GM12878 (cell line): ENCODE data around the gene ZKSCAN8. TPM values are rescaled to one million over a fixed set of nuclear protein-coding genes. Genes with fewer than 3 reads are reported as not detected.
"Not testable (repeated sequence)": the region's sequence is repeated elsewhere in the genome, so short reads cannot be mapped to it uniquely, and the experiment has no call there.

Experiments used
- ATAC-seq: fragments of 200-7000 bp; cut with Tn5 transposase; 3 replicates; pipeline ENCODE4 v1.9.1; 2020; ENCODE audit warnings: mild to moderate bottlenecking, moderate library complexity
- BruUV-seq: library from RNA; stranded (reverse); fragments of 400-500 nt; replicated peaks from 2 replicates; lab custom pipeline; 2021; lab: Mats Ljungman, UMichigan
- CTCF ChIA-PET: fragments of 300-600 bp; sonication (Branson Sonifier 250); formaldehyde crosslinking; extraction: SDS; loops from one replicate; lab custom pipeline; 2021; ENCODE audit warnings: inconsistent platforms; lab: Yijun Ruan, JAX
- POLR2A ChIA-PET: fragments of 350-600 bp; formaldehyde crosslinking; extraction: SDS; loops from one replicate; lab custom pipeline; 2021; ENCODE audit warnings: inconsistent platforms; lab: Charles Lee
- RAD21 ChIA-PET: fragments of 300-600 bp; sonication (Branson Sonifier 250); formaldehyde crosslinking; loops from one replicate; lab custom pipeline; 2023; ENCODE audit warnings: antibody characterized with exemption; ENCODE audit not compliant: unreplicated experiment; lab: Charles Lee
- SMC1A ChIA-PET: fragments of 300-600 bp; sonication (Branson Sonifier 250); formaldehyde crosslinking; loops from one replicate; lab custom pipeline; 2023; ENCODE audit not compliant: unreplicated experiment, uncharacterized antibody; lab: Charles Lee
- DNase-seq: peaks from one replicate; pipeline ENCODE4 v3.0.0-alpha.2; 2011; ENCODE audit warnings: low read depth, low spot score
- FAIRE-seq: peaks from 3 replicates; lab custom pipeline; 2011; peaks lifted over from hg19 to GRCh38; lab: Jason Lieb, UNC
- H2AFZ ChIP-seq: 2 replicates; pipeline ENCODE4 v1.6.0; 2011; ENCODE audit warnings: low read depth, low read length, control low read depth; ENCODE audit not compliant: control insufficient read depth
- H3K27ac ChIP-seq: 2 replicates; pipeline ENCODE4 v1.5.1; 2011; ENCODE audit warnings: control low read depth; ENCODE audit not compliant: control insufficient read depth, insufficient read depth
- H3K27me3 ChIP-seq, 2 experiments: replicated peaks in 1 of 2; 2 replicates each; pipeline versions ENCODE4 v1.6.0 to v1.6.1; 2011; ENCODE audit warnings: low read length in 1 of 2; ENCODE audit not compliant: control insufficient read depth in 2 of 2, insufficient read depth in 2 of 2
- H3K36me3 ChIP-seq, 2 experiments: 2 replicates each; pipeline ENCODE4 v1.5.1; 2011; ENCODE audit warnings: low read length in 1 of 2; ENCODE audit not compliant: control insufficient read depth in 2 of 2, insufficient read depth in 2 of 2
- H3K4me1 ChIP-seq: 2 replicates; pipeline ENCODE4 v1.6.1; 2011; ENCODE audit warnings: mild to moderate bottlenecking, low read length, moderate library complexity, mixed read lengths; ENCODE audit not compliant: control insufficient read depth, insufficient read depth
- H3K4me2 ChIP-seq: 2 replicates; pipeline ENCODE4 v1.6.0; 2011; ENCODE audit warnings: control low read depth; ENCODE audit not compliant: control insufficient read depth, insufficient read depth
- H3K4me3 ChIP-seq: fragments of 200-600 bp; sonication (generic); 2 replicates; pipeline ENCODE4 v1.5.1; 2016
- H3K79me2 ChIP-seq: 2 replicates; pipeline ENCODE4 v1.6.0; 2011; ENCODE audit warnings: low read length; ENCODE audit not compliant: control insufficient read depth, insufficient read depth
- H3K9ac ChIP-seq: 2 replicates; pipeline ENCODE4 v1.8.0; 2011; ENCODE audit warnings: low read length, control low read depth, mixed read lengths; ENCODE audit not compliant: control insufficient read depth, insufficient read depth
- H3K9me3 ChIP-seq: replicated peaks from 3 replicates; pipeline ENCODE4 v1.5.1; 2011; ENCODE audit warnings: mild to moderate bottlenecking, low read length; ENCODE audit not compliant: control insufficient read depth, insufficient read depth
- H4K20me1 ChIP-seq: 2 replicates; pipeline ENCODE4 v1.6.0; 2011; ENCODE audit not compliant: control insufficient read depth, insufficient read depth
- BACH1 ChIP-seq: fragments of 450-650 bp; IDR thresholded peaks from 2 replicates; pipeline ENCODE4 v1.6.1; 2017; ENCODE audit warnings: mild to moderate bottlenecking, borderline replicate concordance
- CEBPB ChIP-seq, 2 experiments: fragments of 150-350 bp in 1 of 2; IDR thresholded peaks; 2 replicates each; pipeline ENCODE4 v1.6.1; 2012 to 2014; ENCODE audit warnings: low read depth in 2 of 2, low read length in 2 of 2, borderline replicate concordance in 1 of 2, inconsistent platforms in 1 of 2
- EZH2 ChIP-seq: IDR thresholded peaks from 2 replicates; pipeline ENCODE4 v1.6.1; 2012; ENCODE audit warnings: low read depth, mild to moderate bottlenecking, control low read depth, inconsistent platforms, low read length, borderline replicate concordance; ENCODE audit not compliant: control insufficient read depth
- KLF5 ChIP-seq: fragments of 450-650 bp; IDR thresholded peaks from 2 replicates; pipeline ENCODE4 v1.6.1; 2014; ENCODE audit warnings: mild to moderate bottlenecking; ENCODE audit not compliant: partially characterized antibody
- MEF2A ChIP-seq: IDR thresholded peaks from 2 replicates; pipeline ENCODE4 v1.6.1; 2011; ENCODE audit warnings: low read depth, mild to moderate bottlenecking, low read length, moderate library complexity; ENCODE audit not compliant: insufficient read depth
- NBN ChIP-seq: fragments of 450-650 bp; IDR thresholded peaks from 2 replicates; pipeline ENCODE4 v1.6.1; 2016
- SMAD5 ChIP-seq: IDR thresholded peaks from 2 replicates; pipeline ENCODE4 v1.6.1; 2016; ENCODE audit warnings: antibody characterized with exemption, low read depth
- SREBF2 ChIP-seq: IDR thresholded peaks from 2 replicates; pipeline ENCODE4 v1.6.1; 2012; ENCODE audit warnings: mild to moderate bottlenecking, low read length
- TAF1 ChIP-seq: IDR thresholded peaks from 2 replicates; pipeline ENCODE4 v1.6.1; 2011; ENCODE audit warnings: mild to moderate bottlenecking, low read depth, low read length, borderline replicate concordance
- WRNIP1 ChIP-seq: IDR thresholded peaks from 2 replicates; pipeline ENCODE4 v1.6.1; 2011; ENCODE audit warnings: low read depth, low read length, improper control_type of control experiment, borderline replicate concordance
- ZBED1 ChIP-seq: IDR thresholded peaks from 2 replicates; pipeline ENCODE4 v1.6.1; 2016; ENCODE audit warnings: borderline replicate concordance
- ZNF217 ChIP-seq: fragments of 450-650 bp; IDR thresholded peaks from 2 replicates; pipeline ENCODE4 v1.6.1; 2017; ENCODE audit warnings: antibody characterized with exemption, mild to moderate bottlenecking
- ZSCAN29 ChIP-seq: fragments of 450-650 bp; IDR thresholded peaks from 2 replicates; pipeline ENCODE4 v1.6.1; 2017; ENCODE audit warnings: mild to moderate bottlenecking, moderate library complexity
- WGBS: methylation state at CpG from one replicate; pipeline ENCODE4 v1.1.6; 2016; ENCODE audit warnings: low lambda C conversion rate; ENCODE audit not compliant: insufficient replicate concordance, insufficient coverage; ENCODE audit errors: missing lambda C conversion rate; 5-methylcytosine and 5-hydroxymethylcytosine counted together
- in situ Hi-C: fragments of 300-500 bp; cut with MboI; formaldehyde crosslinking; loops from 9 replicates; pipeline ENCODE4 v1.14.3; 2018; ENCODE audit warnings: mixed read lengths
- intact Hi-C: fragments of 100-400 bp; cut with micrococcal nuclease; formaldehyde crosslinking; loops from one replicate; pipeline ENCODE4 v1.14.2; 2022; ENCODE audit not compliant: unreplicated experiment
- polyA plus RNA-seq, 11 experiments: library from polyadenylated mRNA; depleted of rRNA in 4 of 11; unstranded in 6 of 11; stranded (reverse) in 5 of 11; fragments of >200 nt; fragmentation: Nextera tagmentation in 4 of 11; fragmentation: Illumina TruSeq in 1 of 11; extraction: Ambion mirVana in 4 of 11; extraction: Trizol in 1 of 11; gene quantifications; 1 replicate in 1 of 11; 2 replicates in 10 of 11; pipeline versions ENCODE4 v1.2.1 to v1.2.3, GENCODE V29; 2011 to 2016; ENCODE audit warnings: inconsistent platforms in 2 of 11, missing spikeins in 2 of 11, low read depth in 1 of 11
- total RNA-seq, 4 experiments: library from RNA; depleted of rRNA in 3 of 4; stranded (reverse); fragments of >200 nt in 3 of 4; fragmentation: Illumina TruSeq in 1 of 4; extraction: Trizol in 1 of 4; gene quantifications; 2 replicates each; pipeline versions ENCODE4 v1.2.1 to v1.2.3, GENCODE V29; 2013 to 2021
- TF ChIP-seq, protein P1 (sequence below): fragments of 450-650 bp; IDR thresholded peaks from 2 replicates; pipeline ENCODE4 v1.6.1; 2016; ENCODE audit warnings: mild to moderate bottlenecking

ZKSCAN8 gene
- total and polyA plus RNA-seq, 10 of the 15 experiments (the other 5 are each of a cell fraction or from before 2014, with no cell fraction given) = 1.0 to 17.9 (median 8.7) TPM

DNA sequence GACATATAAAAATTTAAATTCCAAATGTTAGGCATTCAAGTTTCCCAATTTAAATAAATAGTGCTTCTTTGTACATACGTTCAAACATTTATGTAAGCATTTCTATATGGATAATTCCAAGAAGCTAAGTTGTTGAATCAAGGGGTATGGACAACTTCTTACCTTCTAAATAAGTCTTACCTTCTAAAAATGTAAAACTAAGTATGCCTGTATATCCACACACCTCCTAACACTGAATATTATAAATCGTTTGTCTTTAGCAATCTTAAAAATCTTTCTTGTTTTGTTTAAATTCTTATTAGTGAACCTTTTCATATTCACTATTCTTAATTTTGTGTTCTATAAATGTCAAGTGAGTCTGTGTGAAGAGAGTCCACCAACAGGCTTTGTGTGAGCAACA is 19.8 kb upstream of the ZKSCAN8 start:
- DNase-seq (no peak), FAIRE-seq (no peak), ATAC-seq (no peak)
- intact Hi-C loops (no loop called here), in situ Hi-C loops (no loop called here)
- no peak overlapping the region for H3K9ac ChIP-seq
- no TSS peak for BruUV-seq
- peaks cover 0 to 7% of the 10 kb centered on the region in 2 experiments; a peak in 3 of 4 replicates for H3K36me3 ChIP-seq
- no peaks in the 10 kb centered on the region for H4K20me1 ChIP-seq
- no peak overlapping the region for H2AFZ ChIP-seq
- RAD21 ChIA-PET = no interaction called here
- SMC1A ChIA-PET = interaction anchor here (1.6 kb wide), 1 partner anchor 261 kb away, joined by 5 read pairs; no protein-coding TSS in a partner anchor
- H3K27me3 ChIP-seq = no peaks in the 10 kb centered on the region
- no peak for TF ChIP-seq ZNF217
- TF ChIP-seq SMAD5 = no peak
- no peak for TF ChIP-seq SREBF2
- TF ChIP-seq NBN = no peak
- no peak for TF ChIP-seq EZH2
- no peak for TF ChIP-seq MEF2A
- TF ChIP-seq ZSCAN29 = no peak
- no peak for TF ChIP-seq BACH1
- TF ChIP-seq, protein P1, sequence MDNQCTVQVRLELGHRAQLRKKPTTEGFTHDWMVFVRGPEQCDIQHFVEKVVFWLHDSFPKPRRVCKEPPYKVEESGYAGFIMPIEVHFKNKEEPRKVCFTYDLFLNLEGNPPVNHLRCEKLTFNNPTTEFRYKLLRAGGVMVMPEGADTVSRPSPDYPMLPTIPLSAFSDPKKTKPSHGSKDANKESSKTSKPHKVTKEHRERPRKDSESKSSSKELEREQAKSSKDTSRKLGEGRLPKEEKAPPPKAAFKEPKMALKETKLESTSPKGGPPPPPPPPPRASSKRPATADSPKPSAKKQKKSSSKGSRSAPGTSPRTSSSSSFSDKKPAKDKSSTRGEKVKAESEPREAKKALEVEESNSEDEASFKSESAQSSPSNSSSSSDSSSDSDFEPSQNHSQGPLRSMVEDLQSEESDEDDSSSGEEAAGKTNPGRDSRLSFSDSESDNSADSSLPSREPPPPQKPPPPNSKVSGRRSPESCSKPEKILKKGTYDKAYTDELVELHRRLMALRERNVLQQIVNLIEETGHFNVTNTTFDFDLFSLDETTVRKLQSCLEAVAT = no peak
- TF ChIP-seq TAF1 = no peak
- TF ChIP-seq WRNIP1 = no peak
- TF ChIP-seq CEBPB (IDR thresholded peaks at IDR 0.05; ENCODE audit: borderline replicate concordance in 1 of 2, low read depth in 2 of 2, low read length in 2 of 2) = no peak
- no peak for TF ChIP-seq KLF5
- no peak for TF ChIP-seq ZBED1
- H3K9me3 ChIP-seq = no peaks in the 10 kb centered on the region
- H3K4me2 ChIP-seq = no peak overlapping the region
- 38% methylated on average over 2 of the region's 2 CpGs for WGBS
- POLR2A ChIA-PET = no interaction called here
- no peak overlapping the region for H3K27ac ChIP-seq
- CTCF ChIA-PET = interaction anchor here (1.3 kb wide), 1 partner anchor 234 kb away, joined by 3 read pairs; no protein-coding TSS in a partner anchor
- no peak overlapping the region for H3K4me3 ChIP-seq
- H3K4me1 ChIP-seq = peaks cover 8% of the 10 kb centered on the region
- H3K79me2 ChIP-seq = peaks cover 21% of the 10 kb centered on the region

DNA sequence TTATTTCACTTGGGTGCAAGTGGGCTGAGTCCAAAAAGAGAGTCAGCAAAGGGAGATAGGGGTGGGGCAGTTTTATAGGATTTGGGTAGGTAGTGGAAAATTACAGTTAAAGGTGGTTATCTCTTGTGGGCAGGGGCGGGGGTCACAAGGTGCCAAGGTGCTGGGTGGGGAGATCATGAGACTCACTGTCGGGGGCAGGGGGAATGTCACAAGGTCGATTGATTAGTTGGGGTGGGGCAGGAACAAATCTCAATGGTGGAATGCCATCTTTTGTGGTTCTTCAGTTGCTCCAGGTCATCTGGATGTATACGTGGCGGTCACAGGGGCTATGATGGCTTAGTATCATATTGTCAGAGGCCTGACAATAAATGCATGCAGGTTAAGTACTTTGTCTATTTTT is 19.4 kb upstream of the ZKSCAN8 start:
- H4K20me1 ChIP-seq, POLR2A ChIA-PET, H3K4me3 ChIP-seq, intact Hi-C loops, H3K4me1 ChIP-seq, ATAC-seq, H3K9me3 ChIP-seq, RAD21 ChIA-PET, H3K9ac ChIP-seq, DNase-seq, H3K27ac ChIP-seq, FAIRE-seq, H3K36me3 ChIP-seq, BruUV-seq, H3K4me2 ChIP-seq, H2AFZ ChIP-seq, in situ Hi-C loops, H3K27me3 ChIP-seq: not testable (repeated sequence)
- WGBS = 80% methylated on average over 5 of the region's 5 CpGs
- peaks cover 22% of the 10 kb centered on the region for H3K79me2 ChIP-seq
- ChIA-PET SMC1A (interaction anchor here (1.6 kb wide), 1 partner anchor 260 kb away, joined by 5 read pairs; no protein-coding TSS in a partner anchor), CTCF (interaction anchor here (1.3 kb wide), 1 partner anchor 233 kb away, joined by 3 read pairs; no protein-coding TSS in a partner anchor)
